Gastrocnemius medialis (tissue), 4 donors: Measurements from ENCODE around the gene UMODL1.

Experiments used
- POLR2A ChIP-seq, 2 donors: fragments of 450-650 bp; IDR thresholded peaks; one replicate each; pipeline ENCODE4 v1.6.1; 2017; ENCODE audit warnings: antibody characterized with exemption in 2 of 2, mild to moderate bottlenecking in 2 of 2, moderate library complexity in 2 of 2
- TF ChIP-seq, protein P1 (sequence below), 5 experiments: fragments of 450-650 bp in 3 of 5; fragments of 200-600 bp in 2 of 5; sonication (generic) in 2 of 5; IDR thresholded peaks in 4 of 5; conservative IDR thresholded peaks in 1 of 5; 1 replicate in 4 of 5; 2 replicates in 1 of 5; pipeline ENCODE4 v1.5.1; 2016 to 2019; ENCODE audit warnings: antibody characterized with exemption in 5 of 5, mild to moderate bottlenecking in 3 of 5, moderate library complexity in 3 of 5

DNA sequence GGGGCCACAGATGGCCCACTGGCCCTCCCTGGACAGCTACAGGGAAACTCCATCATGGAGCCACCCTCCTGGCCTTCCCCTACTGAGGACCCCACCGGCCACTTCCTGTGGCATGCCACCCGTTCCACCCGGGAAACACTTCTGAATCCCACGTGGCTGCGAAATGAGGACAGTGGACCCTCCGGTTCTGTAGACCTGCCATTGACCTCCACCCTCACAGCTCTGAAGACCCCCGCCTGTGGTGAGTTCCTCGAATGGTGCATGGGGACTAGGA, 40.3 kb downstream of the UMODL1 start:
- TF ChIP-seq POLR2A (IDR thresholded peaks at IDR 0.05) = no peak
- TF ChIP-seq, protein P1, sequence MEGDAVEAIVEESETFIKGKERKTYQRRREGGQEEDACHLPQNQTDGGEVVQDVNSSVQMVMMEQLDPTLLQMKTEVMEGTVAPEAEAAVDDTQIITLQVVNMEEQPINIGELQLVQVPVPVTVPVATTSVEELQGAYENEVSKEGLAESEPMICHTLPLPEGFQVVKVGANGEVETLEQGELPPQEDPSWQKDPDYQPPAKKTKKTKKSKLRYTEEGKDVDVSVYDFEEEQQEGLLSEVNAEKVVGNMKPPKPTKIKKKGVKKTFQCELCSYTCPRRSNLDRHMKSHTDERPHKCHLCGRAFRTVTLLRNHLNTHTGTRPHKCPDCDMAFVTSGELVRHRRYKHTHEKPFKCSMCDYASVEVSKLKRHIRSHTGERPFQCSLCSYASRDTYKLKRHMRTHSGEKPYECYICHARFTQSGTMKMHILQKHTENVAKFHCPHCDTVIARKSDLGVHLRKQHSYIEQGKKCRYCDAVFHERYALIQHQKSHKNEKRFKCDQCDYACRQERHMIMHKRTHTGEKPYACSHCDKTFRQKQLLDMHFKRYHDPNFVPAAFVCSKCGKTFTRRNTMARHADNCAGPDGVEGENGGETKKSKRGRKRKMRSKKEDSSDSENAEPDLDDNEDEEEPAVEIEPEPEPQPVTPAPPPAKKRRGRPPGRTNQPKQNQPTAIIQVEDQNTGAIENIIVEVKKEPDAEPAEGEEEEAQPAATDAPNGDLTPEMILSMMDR (IDR thresholded peaks at IDR 0.05 in 4 of 5, conservative IDR thresholded peaks at IDR 0.05 in 1 of 5) = no peak
